GM23248 (cell line): ENCODE data around the gene LHX3. TPM values are rescaled to one million over a fixed set of nuclear protein-coding genes. Genes with fewer than 3 reads are reported as not detected.

Experiments
- DNase-seq: peaks from one replicate; pipeline ENCODE4 v3.0.0-alpha.2; 2015
- H2AFZ ChIP-seq: fragments of 200-600 bp; sonication (generic); 2 replicates; pipeline ENCODE4 v1.6.1; 2016; ENCODE audit warnings: antibody characterized with exemption
- H3F3A ChIP-seq: fragments of 200-600 bp; sonication (generic); 2 replicates; pipeline ENCODE4 v1.6.1; 2016; ENCODE audit warnings: mild to moderate bottlenecking, antibody characterized with exemption, mixed run types; ENCODE audit not compliant: insufficient read depth
- H3K27ac ChIP-seq: fragments of 200-600 bp; sonication (generic); 2 replicates; pipeline ENCODE4 v1.5.1; 2016; ENCODE audit warnings: mild to moderate bottlenecking
- H3K27me3 ChIP-seq: fragments of 200-600 bp; sonication (generic); replicated peaks from 2 replicates; pipeline ENCODE4 v1.6.1; 2016; ENCODE audit warnings: mild to moderate bottlenecking; ENCODE audit not compliant: insufficient read depth
- H3K36me3 ChIP-seq: fragments of 200-600 bp; sonication (generic); 2 replicates; pipeline ENCODE4 v1.6.1; 2016; ENCODE audit warnings: low read depth, mild to moderate bottlenecking
- H3K4me1 ChIP-seq: fragments of 200-600 bp; sonication (generic); 2 replicates; pipeline ENCODE4 v1.6.1; 2016; ENCODE audit warnings: mild to moderate bottlenecking; ENCODE audit not compliant: insufficient read depth
- H3K4me2 ChIP-seq: fragments of 200-600 bp; sonication (generic); one replicate; pipeline ENCODE4 v1.6.1; 2016; ENCODE audit warnings: mild to moderate bottlenecking; ENCODE audit not compliant: unreplicated experiment
- H3K4me3 ChIP-seq: fragments of 200-600 bp; sonication (generic); 2 replicates; pipeline ENCODE4 v1.5.1; 2016; ENCODE audit warnings: mild to moderate bottlenecking
- H3K79me2 ChIP-seq: fragments of 200-600 bp; sonication (generic); 2 replicates; pipeline ENCODE4 v1.6.1; 2016; ENCODE audit warnings: mild to moderate bottlenecking; ENCODE audit not compliant: insufficient read depth
- H3K9ac ChIP-seq: fragments of 200-600 bp; sonication (generic); 2 replicates; pipeline ENCODE4 v1.6.1; 2016; ENCODE audit warnings: mild to moderate bottlenecking
- H3K9me2 ChIP-seq: fragments of 200-600 bp; sonication (generic); 2 replicates; pipeline ENCODE4 v1.6.1; 2016; ENCODE audit warnings: mixed run types, mild to moderate bottlenecking, moderate library complexity; ENCODE audit not compliant: insufficient read depth
- H3K9me3 ChIP-seq: fragments of 200-600 bp; sonication (generic); one replicate; pipeline ENCODE4 v1.6.1; 2017; ENCODE audit warnings: low read depth
- H4K20me1 ChIP-seq: fragments of 200-600 bp; sonication (generic); 2 replicates; pipeline ENCODE4 v1.6.0; 2016; ENCODE audit not compliant: insufficient read depth
- EZH2 ChIP-seq: fragments of 200-600 bp; sonication (generic); IDR thresholded peaks from 2 replicates; pipeline ENCODE4 v1.6.1; 2018; ENCODE audit warnings: antibody characterized with exemption, mild to moderate bottlenecking; ENCODE audit not compliant: insufficient read depth, poor library complexity, severe bottlenecking
- EZH2phosphoT487 ChIP-seq: fragments of 200-600 bp; sonication (generic); IDR thresholded peaks from 2 replicates; pipeline ENCODE4 v1.6.1; 2018; ENCODE audit warnings: antibody characterized with exemption, moderate library complexity, mild to moderate bottlenecking, low read depth; ENCODE audit not compliant: insufficient read depth
- whole genome bisulfite sequencing, 2 experiments: methylation state at CpG; one replicate each; pipeline ENCODE4 v1.1.6; 2015 to 2017; ENCODE audit warnings: low lambda C conversion rate in 2 of 2, low coverage in 1 of 2; ENCODE audit errors: missing lambda C conversion rate in 2 of 2; 5-methylcytosine and 5-hydroxymethylcytosine counted together
- in situ Hi-C: fragments of 300-500 bp; cut with MboI; formaldehyde crosslinking; loops from 2 replicates; pipeline ENCODE4 v1.15.0; 2020
- polyA plus RNA-seq: library from polyadenylated mRNA; unstranded; fragments of >200 nt; fragmentation: Nextera tagmentation; extraction: Ambion mirVana; gene quantifications from 2 replicates; pipeline ENCODE4 v1.2.1, GENCODE V29; 2016
- total RNA-seq: library from RNA; depleted of rRNA; stranded (reverse); fragments of >200 nt; shearing (Covaris generic); gene quantifications from 2 replicates; pipeline ENCODE4 v1.2.3, GENCODE V29; 2014

LHX3 gene
- total and polyA plus RNA-seq, 2 experiments from 2014 or later, result not detected

DNA sequence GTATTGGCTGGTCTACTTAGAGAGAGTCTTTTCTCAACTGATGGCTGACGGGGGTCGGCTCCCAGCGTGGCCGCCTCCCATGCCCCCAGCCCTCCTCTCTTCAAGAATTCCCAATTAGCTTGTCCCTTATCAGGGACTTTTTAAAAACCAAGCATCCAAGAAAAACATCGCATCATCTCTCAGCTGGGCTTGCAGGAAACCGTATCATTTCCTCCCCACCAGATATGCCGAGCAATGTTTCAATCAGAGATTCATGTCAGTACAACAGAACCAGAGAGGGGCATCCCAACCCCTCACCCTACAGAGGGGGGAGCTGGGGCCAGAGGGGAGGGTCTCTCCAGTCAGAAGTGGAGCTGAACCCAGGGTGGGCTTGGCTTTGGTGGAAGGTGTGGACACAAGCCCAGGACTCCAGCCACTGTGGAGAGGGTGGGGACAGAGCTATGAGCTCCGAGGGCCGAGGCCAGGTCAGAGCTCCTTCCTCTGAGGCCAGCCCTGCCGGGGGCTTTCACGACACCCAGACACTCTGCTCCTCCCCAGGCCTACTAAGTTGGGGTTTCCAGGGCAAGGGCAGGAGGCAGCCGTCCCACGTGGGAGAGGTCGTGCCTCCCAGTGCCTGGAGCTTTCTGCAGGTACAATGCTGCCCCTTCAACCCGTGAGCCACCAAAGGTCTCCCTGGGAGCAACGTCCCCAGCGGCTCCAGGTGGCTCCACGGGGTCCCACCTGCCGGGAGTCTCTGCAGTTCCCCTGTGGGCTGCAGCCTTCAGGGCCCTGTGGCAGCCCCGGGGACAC is 47.3 kb downstream of the LHX3 start:
- in situ Hi-C loops, result no loop called here
- Histone ChIP-seq H3K27ac (no peak overlapping the region), H2AFZ (no peak overlapping the region), H3K9me2 (no peaks in the 10 kb centered on the region), H3K4me2 (no peak overlapping the region), H3K79me2 (no peaks in the 10 kb centered on the region), H3K4me3 (no peak overlapping the region), H4K20me1 (no peaks in the 10 kb centered on the region), H3K4me1 (no peaks in the 10 kb centered on the region), H3K9ac (no peak overlapping the region), H3K9me3 (no peaks in the 10 kb centered on the region), H3F3A (no peaks in the 10 kb centered on the region), H3K27me3 (peaks cover 19% of the 10 kb centered on the region), H3K36me3 (no peaks in the 10 kb centered on the region)
- no peak for DNase-seq
- TF ChIP-seq EZH2 (no peak), EZH2phosphoT487 (no peak)
- whole genome bisulfite sequencing, 2 experiments, result 59% methylated on average over 18 to 19 of the region's 20 CpGs

DNA sequence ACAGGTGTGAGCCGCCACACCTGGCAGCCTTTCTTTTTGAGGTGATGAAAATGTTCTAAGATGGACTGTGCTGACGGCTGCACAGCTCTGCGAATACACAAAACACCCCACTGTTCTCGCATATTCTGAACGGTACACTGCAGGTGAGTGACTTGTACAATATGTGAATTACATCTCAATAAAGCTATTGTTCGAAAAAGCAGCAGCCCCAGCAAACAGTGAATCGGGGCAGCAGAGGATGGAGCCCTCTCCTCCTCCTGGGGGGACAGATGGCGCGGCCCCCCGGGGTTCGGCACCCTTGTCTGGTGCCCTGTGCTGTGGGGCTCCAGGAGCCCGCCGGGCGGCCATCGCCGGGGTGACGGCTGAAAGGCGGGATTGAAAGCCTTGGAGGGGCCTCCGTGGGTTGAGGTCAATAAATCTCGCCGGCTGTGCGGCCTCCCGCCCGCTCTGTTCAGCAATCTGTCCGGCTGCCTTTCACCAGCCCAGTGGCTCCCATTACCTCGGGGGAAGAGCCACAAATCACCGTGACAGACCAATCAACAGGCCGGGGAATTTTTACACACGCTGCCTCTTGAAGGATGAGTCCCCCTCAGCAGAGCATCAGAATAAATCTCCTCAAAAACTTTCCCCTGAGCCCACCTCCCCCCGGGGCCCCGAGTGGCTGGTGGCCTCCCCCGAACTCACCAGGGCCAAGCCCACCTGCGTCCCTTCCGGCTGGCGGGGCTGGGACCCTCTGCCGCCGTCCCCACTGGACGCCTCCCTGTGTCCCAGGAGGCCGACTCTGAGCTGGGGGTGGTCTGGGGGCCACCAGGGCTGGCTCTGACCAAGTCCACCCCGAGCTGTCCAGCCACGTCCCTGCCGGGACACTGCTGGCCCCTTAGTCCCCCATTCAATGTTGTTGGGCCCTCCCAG is 48.5 kb downstream of the LHX3 start:
- no peak overlapping the region for H3K4me3 ChIP-seq
- H2AFZ ChIP-seq, result no peak overlapping the region
- no peaks in the 10 kb centered on the region for H3K4me1 ChIP-seq
- TF ChIP-seq EZH2phosphoT487 (no peak), EZH2 (peak; percentile 77)
- no peaks in the 10 kb centered on the region for H3K79me2 ChIP-seq
- no peak for DNase-seq
- no peaks in the 10 kb centered on the region for H3F3A ChIP-seq
- H3K9ac ChIP-seq, result no peak overlapping the region
- no peaks in the 10 kb centered on the region for H4K20me1 ChIP-seq
- H3K9me2 ChIP-seq, result no peaks in the 10 kb centered on the region
- H3K36me3 ChIP-seq, result no peaks in the 10 kb centered on the region
- H3K27me3 ChIP-seq, result peaks cover 19% of the 10 kb centered on the region
- H3K27ac ChIP-seq, result no peak overlapping the region
- in situ Hi-C loops, result no loop called here
- H3K4me2 ChIP-seq, result no peak overlapping the region
- H3K9me3 ChIP-seq, result no peaks in the 10 kb centered on the region
- WGBS, 2 experiments, result 39 to 40% methylated on average over 36 to 42 of the region's 42 CpGs

- Histone ChIP-seq H4K20me1 (no peaks in the 10 kb centered on the region), H3K4me3 (no peak overlapping the region), H2AFZ (no peak overlapping the region), H3K27me3 (peaks cover 19% of the 10 kb centered on the region), H3K9me3 (no peaks in the 10 kb centered on the region), H3K4me1 (no peaks in the 10 kb centered on the region), H3K4me2 (no peak overlapping the region), H3F3A (no peaks in the 10 kb centered on the region), H3K27ac (no peak overlapping the region), H3K36me3 (no peaks in the 10 kb centered on the region), H3K9ac (no peak overlapping the region), H3K79me2 (no peaks in the 10 kb centered on the region), H3K9me2 (no peaks in the 10 kb centered on the region)
- in situ Hi-C loops, result no loop called here
- no peak for DNase-seq
- TF ChIP-seq EZH2 (no peak), EZH2phosphoT487 (no peak)
- 68 to 72% methylated on average over 17 of the region's 17 CpGs for WGBS, 2 experiments
Measured at GRCh38 chr9:136155576-136155975, 49.4 kb downstream of the LHX3 start.

- Histone ChIP-seq H3K9me2 (no peaks in the 10 kb centered on the region), H4K20me1 (no peaks in the 10 kb centered on the region), H3K4me1 (no peaks in the 10 kb centered on the region), H3F3A (no peaks in the 10 kb centered on the region), H3K9me3 (no peaks in the 10 kb centered on the region), H3K36me3 (no peaks in the 10 kb centered on the region), H2AFZ (no peak overlapping the region), H3K27ac (no peak overlapping the region), H3K27me3 (peaks cover 19% of the 10 kb centered on the region), H3K4me2 (no peak overlapping the region), H3K9ac (no peak overlapping the region), H3K79me2 (no peaks in the 10 kb centered on the region), H3K4me3 (no peak overlapping the region)
- TF ChIP-seq EZH2 (no peak), EZH2phosphoT487 (no peak)
- 72 to 74% methylated on average over 14 of the region's 14 CpGs for WGBS, 2 experiments
- in situ Hi-C loops, result no loop called here
- DNase-seq, result no peak
Measured at GRCh38 chr9:136154943-136155342, 50.0 kb downstream of the LHX3 start.
